BJ (cell line): ENCODE data around the gene CLTCL1. TPM values are rescaled to one million over a fixed set of nuclear protein-coding genes. Genes with fewer than 3 reads are reported as not detected.

Experiments used
- CTCF ChIA-PET: fragments of 350-600 bp; formaldehyde crosslinking; extraction: SDS; loops from one replicate; lab custom pipeline; 2021; ENCODE audit warnings: antibody characterized with exemption, inconsistent platforms; lab: Yijun Ruan, JAX
- POLR2A ChIA-PET: fragments of 300-600 bp; sonication (Branson Sonifier 250); formaldehyde crosslinking; extraction: SDS; loops from one replicate; lab custom pipeline; 2021; ENCODE audit warnings: antibody characterized with exemption; lab: Charles Lee
- DNase-seq: peaks from one replicate; pipeline ENCODE4 v3.0.0-alpha.2; 2011; ENCODE audit warnings: low read depth
- H3K27me3 ChIP-seq: 2 replicates; pipeline ENCODE4 v1.6.0; 2011; ENCODE audit warnings: low read length; ENCODE audit not compliant: control insufficient read depth, insufficient read depth
- H3K36me3 ChIP-seq: 2 replicates; pipeline ENCODE4 v1.5.1; 2011; ENCODE audit warnings: low read length; ENCODE audit not compliant: control insufficient read depth, insufficient read depth
- H3K4me3 ChIP-seq: 2 replicates; pipeline ENCODE4 v1.5.1; 2011; ENCODE audit warnings: low read depth, mild to moderate bottlenecking, control low read depth, low read length
- CTCF ChIP-seq: IDR thresholded peaks from 2 replicates; pipeline ENCODE4 v1.5.1; 2011; ENCODE audit warnings: low read depth, mild to moderate bottlenecking, control low read depth, inconsistent platforms, low read length, moderate library complexity; ENCODE audit not compliant: insufficient read depth
- polyA plus RNA-seq: library from polyadenylated mRNA; depleted of rRNA; stranded (reverse); fragments of >200 nt; gene quantifications from 2 replicates; pipeline ENCODE4 v1.2.3, GENCODE V29; 2011

CLTCL1 gene
- polyA plus RNA-seq, 1 experiment: 14.0 TPM

- H3K36me3 ChIP-seq: peaks cover 3% of the 10 kb centered on the region
- no peak overlapping the region for H3K4me3 ChIP-seq
- TF ChIP-seq CTCF: no peak
- no peak for DNase-seq
- ChIA-PET CTCF (interaction anchor here (1.0 to 3.0 kb wide), 2 partner anchors 11 to 19 kb away, joined by 3 to 12 read pairs; partner anchors contain the start of gene SLC25A1), POLR2A (no interaction called here)
- no peaks in the 10 kb centered on the region for H3K27me3 ChIP-seq
These were observed 93.3 kb downstream of the CLTCL1 start for GRCh38 chr22:19197997-19198865.

- Histone ChIP-seq H3K4me3 (no peak overlapping the region), H3K36me3 (peaks cover 3% of the 10 kb centered on the region), H3K27me3 (no peaks in the 10 kb centered on the region)
- no peak for TF ChIP-seq CTCF
- no peak for DNase-seq
- ChIA-PET CTCF (interaction anchor here (0.7 to 3.0 kb wide), 3 partner anchors 9 to 24 kb away, joined by 3 to 12 read pairs (median 3); partner anchors contain the start of gene SLC25A1), POLR2A (interaction anchor here (0.6 kb wide), 1 partner anchor 40 kb away, joined by 4 read pairs; no protein-coding TSS in a partner anchor)
These were observed 94.5 kb downstream of the CLTCL1 start for GRCh38 chr22:19196841-19197612.

GRCh38 chr22:19195796-19196731 is 95.5 kb downstream of the CLTCL1 start:
- no peak for DNase-seq
- POLR2A ChIA-PET: interaction anchor here (0.6 kb wide), 1 partner anchor 39 kb away, joined by 4 read pairs; no protein-coding TSS in a partner anchor
- H3K27me3 ChIP-seq: no peaks in the 10 kb centered on the region
- CTCF ChIA-PET: interaction anchor here (0.7 kb wide), 1 partner anchor 25 kb away, joined by 3 read pairs; no protein-coding TSS in a partner anchor
- no peak for TF ChIP-seq CTCF
- peaks cover 3% of the 10 kb centered on the region for H3K36me3 ChIP-seq
- H3K4me3 ChIP-seq: no peak overlapping the region

- no peak for DNase-seq
- H3K36me3 ChIP-seq: peaks cover 4% of the 10 kb centered on the region
- TF ChIP-seq CTCF: no peak
- ChIA-PET CTCF (interaction anchor here (1.4 kb wide), 1 partner anchor 16 kb away, joined by 9 read pairs; the partner anchor contains the start of gene SLC25A1), POLR2A (no interaction called here)
- no peaks in the 10 kb centered on the region for H3K27me3 ChIP-seq
- no peak overlapping the region for H3K4me3 ChIP-seq
These were observed 96.6 kb downstream of the CLTCL1 start for GRCh38 chr22:19194766-19195536.
